NCI-H146 treated with DMSO at 0.1 percent for 48 hours (cell line): Measurements from ENCODE around the gene VAV2.
A peak's percentile ranks its signal among the peaks of the same experiment; 100 is the strongest.

ENCODE experiments used
- DNase-seq: peaks from one replicate; lab custom pipeline; 2025; ENCODE audit not compliant: unreplicated experiment; lab: John Stamatoyannopoulos, UW

The VAV2 gene

GRCh38 chr9:133737071-133737773, 254.9 kb downstream of the VAV2 start:
- no peak for DNase-seq

GRCh38 chr9:133735931-133736330, 256.2 kb downstream of the VAV2 start:
- no peak for DNase-seq

DNA sequence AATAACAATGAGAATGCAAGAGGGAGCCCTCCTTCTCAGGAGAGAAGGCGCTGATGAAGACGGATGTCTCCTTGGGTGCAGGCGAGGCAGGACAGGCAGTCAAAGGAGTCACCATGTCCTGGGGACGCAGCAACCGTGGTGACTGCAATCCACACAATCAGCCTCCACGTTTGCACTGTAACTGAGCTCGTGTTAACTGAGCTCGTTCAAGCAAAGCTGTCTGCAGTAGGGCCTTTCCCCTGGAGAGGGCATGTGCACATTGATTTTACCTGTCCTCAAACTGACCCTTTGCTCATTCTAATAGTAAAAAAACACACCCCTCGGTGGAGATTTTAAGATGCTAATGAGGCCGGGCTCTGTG, 256.7 kb downstream of the VAV2 start:
- DNase-seq, result no peak

DNA sequence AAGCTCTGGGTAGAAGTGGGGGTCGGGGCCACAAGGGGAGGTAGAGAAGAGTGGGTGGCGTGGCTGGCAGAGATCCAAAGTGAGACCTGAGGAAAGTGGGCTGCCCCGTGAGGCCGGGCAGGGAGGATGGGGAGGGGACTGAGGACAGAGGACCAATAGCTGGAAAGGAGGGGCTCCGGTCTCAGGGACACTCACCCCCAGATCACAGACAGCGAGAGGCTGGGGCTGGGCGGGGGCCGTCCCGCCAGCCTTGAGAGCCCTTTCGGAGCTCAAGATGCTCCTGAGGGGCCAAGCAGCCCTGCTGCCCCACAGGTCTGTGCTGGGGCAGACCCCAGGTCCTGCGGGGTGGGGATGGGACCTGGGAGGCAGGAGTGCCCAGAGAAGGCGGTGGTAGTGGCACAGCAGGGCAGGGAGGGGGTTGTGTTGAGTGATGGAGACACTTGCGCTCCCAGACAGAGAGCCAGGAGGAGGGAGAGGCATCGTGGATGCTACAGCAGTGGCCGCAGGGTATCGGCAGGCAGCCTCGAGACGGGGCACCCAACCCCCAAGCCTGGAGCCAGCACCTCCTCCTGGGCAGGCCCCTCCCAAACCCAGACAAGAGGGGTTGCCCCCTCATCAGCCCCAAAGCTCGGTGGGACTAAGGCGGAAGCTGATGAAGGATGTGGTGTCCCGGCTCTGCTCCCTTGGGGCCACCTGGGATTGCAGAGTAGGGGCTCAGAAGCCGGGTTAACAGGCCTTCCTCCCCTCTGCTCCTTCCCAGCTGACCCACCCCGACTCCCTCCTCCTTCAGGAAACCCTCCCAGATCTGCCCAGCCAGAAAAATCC, 257.3 kb downstream of the VAV2 start:
- DNase-seq, result no peak

DNA sequence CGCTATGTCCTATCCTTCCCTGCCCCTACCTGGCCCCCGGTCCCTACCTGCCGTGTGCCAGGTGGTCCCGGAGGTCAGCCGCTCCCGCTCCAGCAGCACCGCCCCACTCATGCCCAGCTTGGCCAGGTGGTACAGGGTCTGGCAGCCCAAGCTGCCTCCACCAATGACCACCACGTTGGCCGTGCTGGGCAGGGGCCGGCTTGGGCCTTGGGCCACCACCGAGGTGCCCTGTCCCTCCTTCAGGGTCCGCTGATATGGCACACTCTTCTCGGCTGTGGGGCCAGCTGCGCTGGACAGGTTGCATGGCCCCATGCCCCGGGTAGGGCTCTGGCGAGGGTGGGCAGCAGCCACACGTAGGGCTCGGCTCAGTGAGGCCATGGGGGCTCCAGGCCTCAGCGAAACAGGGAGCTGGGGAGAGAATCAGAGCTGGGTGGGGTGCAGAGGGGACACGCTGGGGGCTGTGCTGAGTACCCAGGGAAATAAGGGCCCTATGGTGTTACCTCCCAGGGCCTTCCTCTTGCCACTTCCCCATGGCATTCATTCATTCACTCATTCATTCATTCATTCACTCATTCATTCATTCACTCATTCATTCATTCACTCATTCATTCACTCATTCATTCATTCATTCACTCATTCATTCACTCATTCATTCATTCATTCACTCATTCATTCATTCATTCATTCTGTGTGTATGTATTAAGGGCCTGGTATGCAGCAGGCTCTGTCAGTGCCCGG, 258.2 kb downstream of the VAV2 start:
- no peak for DNase-seq

- DNase-seq, result no peak
These were observed 258.7 kb downstream of the VAV2 start for GRCh38 chr9:133733421-133733795.

DNA sequence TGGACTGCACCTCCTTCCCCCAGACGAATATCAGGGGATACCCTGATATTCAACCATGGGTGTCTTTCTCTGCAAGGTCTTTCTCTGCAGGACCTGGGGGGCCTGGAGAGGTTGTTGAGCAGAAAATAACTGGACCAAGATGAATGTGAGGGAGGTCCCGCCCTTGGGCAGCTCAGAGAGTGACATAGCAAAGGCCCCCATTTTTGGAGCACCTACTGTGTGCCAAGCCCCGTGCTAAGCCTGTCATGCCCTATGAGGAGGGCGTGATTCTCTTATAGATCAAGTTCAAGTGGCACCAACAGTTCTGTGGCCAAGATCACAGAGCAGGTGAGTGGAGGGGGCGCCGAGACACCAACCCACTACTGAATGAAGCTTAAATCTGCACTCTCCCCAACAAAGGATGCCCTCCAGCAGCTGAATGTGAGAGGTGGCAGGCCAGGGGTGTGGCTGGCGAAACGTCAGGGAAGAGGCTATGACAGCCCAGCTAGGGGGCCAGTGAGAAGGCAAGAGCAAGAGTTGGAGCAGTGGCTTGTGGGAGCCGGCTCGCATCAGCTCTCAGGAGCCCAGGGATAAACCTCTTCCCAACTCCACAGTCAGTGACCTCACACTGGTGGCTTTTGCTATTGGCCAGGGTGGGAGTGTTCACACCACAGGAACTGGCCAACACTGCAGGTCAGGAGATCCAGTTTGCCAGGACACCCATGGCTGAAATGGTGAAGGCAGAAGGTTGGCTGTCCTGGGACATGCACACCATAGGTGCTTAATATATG, 259.3 kb downstream of the VAV2 start:
- no peak for DNase-seq

DNA sequence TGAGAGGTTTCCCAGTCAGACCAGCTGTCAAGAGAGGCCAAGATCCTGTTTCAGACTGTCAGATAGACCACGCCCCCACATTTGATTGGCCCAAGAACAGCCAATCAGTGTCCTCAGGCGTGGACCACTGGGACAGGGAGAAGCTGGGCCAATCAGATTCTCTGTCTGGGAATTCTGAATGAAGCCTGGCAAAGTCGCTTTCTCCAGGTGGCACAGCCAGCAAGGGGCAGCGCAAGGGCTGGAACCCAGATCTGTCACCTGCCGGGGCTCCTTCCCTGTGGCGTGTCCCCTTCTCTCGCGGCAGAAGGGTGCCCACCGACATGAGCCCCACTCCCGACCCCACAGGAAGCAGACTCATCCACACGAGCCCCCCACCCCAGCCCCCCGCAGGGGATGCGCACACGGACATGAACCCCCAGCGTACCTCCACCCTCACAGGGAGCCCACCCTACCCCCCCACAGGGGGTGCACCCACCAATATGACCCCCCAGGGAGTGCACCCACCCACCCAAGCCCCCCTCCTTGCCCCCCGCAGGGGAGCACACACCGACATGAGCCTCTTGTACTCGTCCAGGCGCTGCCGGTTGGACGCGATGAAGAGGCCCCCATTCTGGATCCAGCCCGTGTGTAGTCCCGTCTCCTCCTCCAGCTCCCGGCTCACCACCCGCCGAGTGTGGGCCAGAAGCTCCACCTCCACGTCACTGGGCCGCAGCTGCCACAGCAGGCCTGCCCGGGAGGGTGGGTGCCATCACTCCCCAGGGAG, 260.1 kb downstream of the VAV2 start:
- peak; percentile 42 for DNase-seq

DNA sequence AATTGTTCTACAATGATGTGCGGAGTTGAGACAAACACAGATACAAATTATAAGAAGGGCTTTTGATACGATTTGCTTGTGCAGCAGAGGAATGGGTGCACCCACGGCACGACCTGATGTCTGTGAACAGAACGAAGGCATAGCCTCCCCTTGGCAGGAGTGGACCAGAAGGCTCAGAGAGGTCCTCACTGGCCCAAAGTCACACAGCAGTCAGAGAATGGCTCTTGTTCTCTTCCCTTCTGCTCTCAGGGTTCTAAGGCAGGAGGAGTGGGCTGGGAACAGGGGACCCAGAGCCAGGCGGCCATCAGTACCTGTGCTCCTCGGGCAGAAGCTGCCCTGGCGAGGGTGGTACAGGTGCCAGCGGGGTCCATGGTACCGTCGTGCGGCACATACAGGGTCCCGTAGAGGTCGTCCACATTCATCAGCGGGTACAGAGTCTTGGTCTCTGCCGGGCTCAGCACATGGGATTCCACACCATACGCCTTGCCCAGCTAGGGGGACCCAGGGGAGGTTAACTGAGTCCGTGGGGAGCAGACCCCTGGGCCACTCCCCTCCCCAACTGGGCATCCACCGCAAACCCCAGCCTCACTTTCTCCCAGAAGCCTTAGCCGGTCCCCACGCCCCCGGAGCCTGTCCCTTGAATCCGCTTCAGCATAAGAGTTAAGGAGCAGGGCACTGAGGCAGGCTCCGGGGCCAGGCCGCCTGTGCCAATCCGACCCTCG, 261.0 kb downstream of the VAV2 start:
- no peak for DNase-seq

DNA sequence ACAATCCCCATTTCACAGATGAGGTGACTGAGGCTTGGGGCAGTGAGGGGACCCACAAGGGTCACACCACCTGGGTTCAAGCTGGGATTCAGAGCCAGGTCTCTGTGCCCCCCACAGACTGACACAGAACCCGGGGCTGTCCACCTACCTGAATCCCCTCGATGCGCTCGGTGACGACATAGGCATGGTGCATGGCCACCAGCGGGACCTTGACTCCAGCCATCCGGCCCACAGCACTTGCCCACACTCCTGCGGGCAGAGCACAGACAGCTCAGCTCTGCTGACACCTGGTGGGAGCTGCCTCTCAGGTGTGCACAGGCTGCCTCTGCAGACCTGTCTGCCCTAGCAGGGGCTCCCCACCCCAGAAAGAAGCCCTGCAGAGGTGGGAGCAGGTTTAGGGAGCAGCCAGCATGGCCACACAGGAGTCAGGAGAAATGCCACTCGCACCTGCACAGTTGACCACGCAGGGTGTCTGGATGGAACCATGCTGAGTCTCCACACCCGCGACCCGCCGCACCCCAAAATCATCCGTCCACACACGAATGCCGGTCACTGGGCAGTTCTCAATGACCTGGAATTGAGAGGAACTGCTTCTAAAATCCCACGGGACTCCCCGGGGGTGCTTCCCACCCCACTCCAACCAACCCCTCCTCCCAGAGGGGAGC, 262.4 kb downstream of the VAV2 start:
- no peak for DNase-seq

DNA sequence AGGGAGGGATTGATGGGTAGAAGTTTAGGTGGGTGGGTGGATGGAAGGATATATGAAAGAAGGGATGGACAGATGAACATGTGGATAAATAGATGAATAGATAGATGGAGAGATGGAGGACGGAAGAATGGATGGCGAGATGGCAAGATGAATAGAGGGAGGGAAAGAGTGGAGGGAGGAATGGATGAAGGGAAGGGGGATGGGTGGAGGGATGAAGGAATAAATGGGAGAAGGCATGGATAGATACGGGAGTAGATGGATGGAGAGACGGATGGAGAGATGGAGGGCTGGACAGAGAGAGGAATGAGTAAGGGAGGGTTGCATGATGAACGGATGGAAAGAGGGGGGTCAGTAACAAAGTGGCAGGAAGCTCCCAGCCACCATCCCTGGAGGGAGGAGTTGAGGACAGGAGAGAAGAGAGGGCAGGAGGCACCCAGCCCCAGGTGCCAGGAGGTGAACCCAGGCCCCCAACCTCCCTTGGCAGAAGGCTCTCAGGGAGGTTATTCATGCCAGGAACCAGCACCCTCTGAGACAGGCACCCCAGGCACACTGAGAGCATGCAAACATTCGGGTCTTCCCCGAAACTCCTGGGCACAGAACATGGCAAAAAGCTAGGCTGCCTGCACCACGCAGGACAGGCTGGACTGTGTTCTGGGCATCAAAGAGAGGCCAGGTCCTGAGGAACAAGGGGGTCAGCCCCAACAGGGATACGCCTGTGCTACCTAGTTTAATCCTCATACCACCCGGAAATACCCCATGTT, 263.1 kb downstream of the VAV2 start:
- DNase-seq, result no peak

GRCh38 chr9:133727876-133728441, 264.2 kb downstream of the VAV2 start:
- no peak for DNase-seq

DNA sequence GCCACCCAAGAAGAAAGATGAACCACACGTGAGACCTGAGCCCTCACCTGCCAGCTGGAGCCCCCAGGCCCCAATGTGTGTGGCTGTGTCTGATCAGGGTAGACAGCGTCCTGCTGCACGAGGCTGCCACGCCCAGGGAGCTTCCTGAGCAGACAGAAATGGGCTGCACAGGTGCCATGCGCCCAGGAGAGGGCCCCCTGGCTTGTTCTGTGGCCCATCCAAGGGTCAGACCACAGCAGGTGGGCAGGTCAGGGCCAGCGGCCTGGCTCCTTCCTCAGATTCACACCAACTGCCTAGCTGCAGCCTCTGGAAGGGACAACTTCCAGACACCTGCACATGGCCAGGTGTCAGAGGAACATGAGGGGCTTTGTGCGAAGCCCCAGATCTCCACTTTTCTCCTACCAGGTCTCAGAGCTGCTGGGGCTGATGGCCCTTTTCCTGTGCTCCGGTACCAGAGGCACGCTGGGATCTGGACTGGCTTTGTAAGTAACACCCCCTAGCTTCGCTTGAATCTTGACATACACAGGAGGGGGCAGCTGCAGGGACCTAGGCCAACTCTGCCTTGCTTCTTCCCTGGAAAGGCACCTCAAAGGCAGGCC, 264.7 kb downstream of the VAV2 start:
- DNase-seq, result no peak

DNA sequence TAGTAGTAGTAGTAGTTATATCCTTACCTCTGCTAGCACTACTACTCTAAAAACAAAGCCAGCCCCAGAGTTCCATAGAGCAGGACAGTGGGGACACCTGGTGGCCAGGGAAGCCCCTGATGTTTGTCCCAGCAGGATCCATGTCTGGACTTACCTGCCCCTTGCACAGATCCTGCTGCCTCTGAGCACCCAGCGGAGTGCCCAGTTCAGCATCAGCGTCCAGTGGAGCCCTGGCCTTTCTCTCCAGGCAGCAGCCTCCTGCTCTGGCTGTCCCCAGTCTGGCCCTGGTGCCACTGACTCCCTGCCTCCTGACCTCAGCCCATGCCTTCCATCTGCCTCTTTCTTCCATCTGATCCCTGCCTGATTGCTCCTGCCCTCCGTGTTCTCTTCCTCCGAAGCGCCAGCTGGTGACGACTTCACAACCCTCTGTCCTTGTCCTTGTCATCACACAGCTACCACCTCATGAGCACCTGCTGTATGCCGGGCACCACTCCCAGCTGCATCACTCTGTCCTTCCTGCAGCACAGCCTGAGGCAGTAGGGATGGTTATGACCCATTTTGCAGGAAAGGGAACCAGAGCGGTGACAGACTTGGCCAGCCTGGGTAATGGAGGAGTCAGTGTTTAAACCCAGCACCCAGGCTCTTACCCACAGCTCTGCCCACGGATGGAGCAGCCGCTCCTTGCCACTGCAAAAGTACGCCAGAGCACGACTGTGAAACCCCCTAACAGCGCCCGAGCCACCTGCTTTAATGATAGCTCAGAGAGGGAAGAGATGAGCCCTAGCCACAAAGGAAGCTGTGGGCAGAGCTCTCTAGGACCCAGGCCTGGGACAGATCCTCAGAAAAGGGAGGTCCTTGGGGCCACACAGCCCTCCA, 265.5 kb downstream of the VAV2 start:
- DNase-seq, result peak; percentile 8

DNA sequence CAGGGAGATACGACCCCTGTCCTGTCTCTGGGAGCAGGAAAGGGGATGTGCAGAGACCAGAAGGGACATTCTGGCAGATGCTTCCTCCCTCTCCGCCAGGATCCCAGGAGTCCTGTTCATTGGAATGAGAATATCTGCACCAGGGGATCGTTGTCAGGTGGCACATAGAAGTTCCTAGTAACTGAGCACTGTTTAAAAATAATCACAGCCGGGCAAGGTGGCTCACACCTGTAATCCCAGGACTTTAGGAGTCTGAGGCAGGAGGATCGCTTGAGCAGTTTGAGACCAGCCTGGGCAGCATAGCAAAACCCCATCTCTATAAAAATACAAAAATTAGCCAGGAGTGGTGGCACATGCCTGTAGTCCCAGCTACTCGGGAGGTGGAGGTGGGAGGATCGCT, 266.2 kb downstream of the VAV2 start:
- DNase-seq, result no peak

- DNase-seq, result no peak
These were observed 273.4 kb downstream of the VAV2 start for GRCh38 chr9:133718563-133719315.
